Gastrocnemius medialis (tissue), 4 donors: ENCODE data around the gene CACNA2D3. TPM values are rescaled to one million over a fixed set of nuclear protein-coding genes. Genes with fewer than 3 reads are reported as not detected.

Source experiments
- ATAC-seq, 2 donors: fragments of 150-250 bp; one replicate each; pipeline ENCODE4 v1.9.1; 2016
- DNase-seq, 2 donors: peaks; one replicate each; pipeline ENCODE4 v3.0.0-alpha.2; 2019
- H3K27ac ChIP-seq, 4 donors: fragments of 200-600 bp; sonication (generic); 1 replicate in 1 of 4; 2 replicates in 3 of 4; pipeline ENCODE4 v1.5.1; 2016 to 2018; ENCODE audit warnings: mild to moderate bottlenecking in 2 of 4, moderate library complexity in 1 of 4
- H3K27me3 ChIP-seq, 3 donors: fragments of 200-600 bp; sonication (generic) in 2 of 3; 1 replicate in 1 of 3; 2 replicates in 2 of 3; pipeline versions ENCODE4 v1.5.1 to v1.6.0; 2016 to 2019; ENCODE audit warnings: mild to moderate bottlenecking in 1 of 3, moderate library complexity in 1 of 3
- H3K36me3 ChIP-seq, 2 donors: fragments of 200-600 bp; sonication (generic) in 1 of 2; one replicate each; pipeline ENCODE4 v1.5.1; 2017 to 2018
- H3K4me1 ChIP-seq, 2 donors: fragments of 200-600 bp; sonication (generic) in 1 of 2; one replicate each; pipeline ENCODE4 v1.5.1; 2016 to 2017; ENCODE audit warnings: mild to moderate bottlenecking in 2 of 2
- H3K4me3 ChIP-seq, 4 donors: fragments of 200-600 bp; sonication (generic) in 3 of 4; 1 replicate in 1 of 4; 2 replicates in 3 of 4; pipeline ENCODE4 v1.5.1; 2016 to 2019; ENCODE audit warnings: mild to moderate bottlenecking in 2 of 4
- H3K9me3 ChIP-seq, 3 donors: fragments of 200-600 bp; sonication (generic) in 2 of 3; 1 replicate in 1 of 3; 2 replicates in 2 of 3; pipeline ENCODE4 v1.5.1; 2016 to 2019
- POLR2A ChIP-seq, 2 donors: fragments of 450-650 bp; IDR thresholded peaks; one replicate each; pipeline ENCODE4 v1.6.1; 2017; ENCODE audit warnings: antibody characterized with exemption in 2 of 2, mild to moderate bottlenecking in 2 of 2, moderate library complexity in 2 of 2
- in situ Hi-C, 4 donors: fragments of 200-750 bp; cut with MboI; loops; one replicate each; pipeline versions ENCODE4 v1.15.0 to v1.8.0; 2017; ENCODE audit warnings: low sequenced_read_pairs in 4 of 4
- intact Hi-C: fragments of 100-400 bp; cut with DNase I; formaldehyde crosslinking; loops from one replicate; pipeline ENCODE4 v1.15.1; 2023; ENCODE audit warnings: low total_unique reads
- total RNA-seq, 4 donors: library from RNA; depleted of rRNA; stranded (reverse); fragments of >200 nt; gene quantifications; one replicate each; pipeline versions ENCODE4 v1.1.0 to v1.2.3, GENCODE V29; 2016
- TF ChIP-seq, protein P1 (sequence below), 5 experiments: fragments of 450-650 bp in 3 of 5; fragments of 200-600 bp in 2 of 5; sonication (generic) in 2 of 5; IDR thresholded peaks in 4 of 5; conservative IDR thresholded peaks in 1 of 5; 1 replicate in 4 of 5; 2 replicates in 1 of 5; pipeline ENCODE4 v1.5.1; 2016 to 2019; ENCODE audit warnings: antibody characterized with exemption in 5 of 5, mild to moderate bottlenecking in 3 of 5, moderate library complexity in 3 of 5

The CACNA2D3 gene
- total RNA-seq, 4 donors from 2014 or later = 4.7 to 14.4 (median 7.1) TPM

DNA sequence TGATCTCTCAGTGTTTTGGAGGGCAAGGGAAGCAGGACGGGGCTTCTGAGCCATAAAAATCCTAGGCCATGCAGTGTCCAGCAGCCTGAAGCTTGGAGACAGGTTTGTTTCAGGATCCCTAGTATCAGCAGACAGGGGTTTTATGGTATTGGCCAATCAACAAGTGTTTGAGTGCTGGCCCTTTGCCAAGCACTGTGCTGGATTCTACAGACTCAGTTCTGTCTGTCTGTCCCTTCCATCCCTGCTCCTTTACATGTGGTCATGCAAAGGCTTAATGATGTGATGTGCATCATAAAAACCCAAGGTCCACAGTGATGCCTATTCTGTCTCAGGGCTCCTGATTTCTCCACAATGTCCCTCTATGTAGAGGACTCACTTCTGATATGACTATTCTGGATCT is 621.4 kb downstream of the CACNA2D3 start:
- no peak overlapping the region for H3K27ac ChIP-seq
- ATAC-seq (no peak), DNase-seq (no peak)
- in situ Hi-C loops (no loop called here), intact Hi-C loops (no loop called here)
- H3K36me3 ChIP-seq = no peaks in the 10 kb centered on the region
- no peaks in the 10 kb centered on the region for H3K4me1 ChIP-seq
- no peaks in the 10 kb centered on the region for H3K27me3 ChIP-seq
- no peak overlapping the region for H3K4me3 ChIP-seq
- TF ChIP-seq POLR2A (IDR thresholded peaks at IDR 0.05) = no peak
- TF ChIP-seq, protein P1, sequence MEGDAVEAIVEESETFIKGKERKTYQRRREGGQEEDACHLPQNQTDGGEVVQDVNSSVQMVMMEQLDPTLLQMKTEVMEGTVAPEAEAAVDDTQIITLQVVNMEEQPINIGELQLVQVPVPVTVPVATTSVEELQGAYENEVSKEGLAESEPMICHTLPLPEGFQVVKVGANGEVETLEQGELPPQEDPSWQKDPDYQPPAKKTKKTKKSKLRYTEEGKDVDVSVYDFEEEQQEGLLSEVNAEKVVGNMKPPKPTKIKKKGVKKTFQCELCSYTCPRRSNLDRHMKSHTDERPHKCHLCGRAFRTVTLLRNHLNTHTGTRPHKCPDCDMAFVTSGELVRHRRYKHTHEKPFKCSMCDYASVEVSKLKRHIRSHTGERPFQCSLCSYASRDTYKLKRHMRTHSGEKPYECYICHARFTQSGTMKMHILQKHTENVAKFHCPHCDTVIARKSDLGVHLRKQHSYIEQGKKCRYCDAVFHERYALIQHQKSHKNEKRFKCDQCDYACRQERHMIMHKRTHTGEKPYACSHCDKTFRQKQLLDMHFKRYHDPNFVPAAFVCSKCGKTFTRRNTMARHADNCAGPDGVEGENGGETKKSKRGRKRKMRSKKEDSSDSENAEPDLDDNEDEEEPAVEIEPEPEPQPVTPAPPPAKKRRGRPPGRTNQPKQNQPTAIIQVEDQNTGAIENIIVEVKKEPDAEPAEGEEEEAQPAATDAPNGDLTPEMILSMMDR (IDR thresholded peaks at IDR 0.05 in 4 of 5, conservative IDR thresholded peaks at IDR 0.05 in 1 of 5) = no peak
- H3K9me3 ChIP-seq = no peaks in the 10 kb centered on the region

DNA sequence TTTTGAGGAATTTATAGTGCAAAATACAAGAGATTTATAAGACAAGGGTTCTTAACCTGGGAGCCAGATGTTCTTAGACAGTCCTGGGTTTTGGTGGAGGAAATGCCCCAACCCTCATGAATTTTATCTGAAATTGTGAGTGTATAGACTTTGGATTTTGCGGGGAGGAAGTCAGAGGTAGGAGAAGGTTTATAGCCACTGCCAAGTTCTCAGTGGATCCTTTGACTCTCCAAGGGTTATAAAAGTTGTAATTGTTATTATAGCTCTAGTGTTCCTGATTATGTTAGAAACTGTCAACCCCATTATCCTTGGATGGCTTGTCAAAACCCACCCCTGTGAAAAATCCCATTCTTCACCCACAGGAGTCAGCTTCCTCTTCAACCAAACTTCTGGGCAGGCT is 621.9 kb downstream of the CACNA2D3 start:
- Histone ChIP-seq H3K27ac (no peak overlapping the region), H3K4me1 (no peaks in the 10 kb centered on the region), H3K4me3 (no peak overlapping the region), H3K27me3 (no peaks in the 10 kb centered on the region), H3K9me3 (no peaks in the 10 kb centered on the region), H3K36me3 (no peaks in the 10 kb centered on the region)
- no peak for ATAC-seq
- no peak for DNase-seq
- in situ Hi-C loops = no loop called here
- intact Hi-C loops = no loop called here
- TF ChIP-seq POLR2A (IDR thresholded peaks at IDR 0.05) = no peak
- TF ChIP-seq, protein P1 (IDR thresholded peaks at IDR 0.05 in 4 of 5, conservative IDR thresholded peaks at IDR 0.05 in 1 of 5) = no peak

DNA sequence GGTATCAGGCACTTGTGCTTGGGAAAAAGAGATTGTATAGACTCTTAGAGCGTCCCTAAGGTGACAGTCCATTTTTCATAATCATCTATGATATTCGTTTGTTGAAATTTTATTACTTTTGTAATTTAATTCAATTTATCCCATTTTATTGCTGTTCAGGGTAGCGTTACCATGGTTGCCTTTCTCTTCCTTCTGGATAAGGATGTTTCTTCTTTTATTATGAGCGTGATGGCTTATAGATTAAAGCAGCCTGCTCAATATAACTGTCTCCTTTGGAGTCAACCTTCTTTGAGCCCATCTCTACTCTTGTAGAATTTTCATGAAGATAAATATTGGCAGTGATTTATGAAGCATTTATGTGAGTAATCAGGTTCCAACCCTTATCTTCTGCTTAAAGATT is 623.5 kb downstream of the CACNA2D3 start:
- Histone ChIP-seq H3K36me3 (no peaks in the 10 kb centered on the region), H3K4me3 (no peak overlapping the region), H3K9me3 (no peaks in the 10 kb centered on the region), H3K4me1 (no peaks in the 10 kb centered on the region), H3K27ac (no peak overlapping the region), H3K27me3 (no peaks in the 10 kb centered on the region)
- no peak for DNase-seq
- in situ Hi-C loops (no loop called here), intact Hi-C loops (no loop called here)
- no peak for ATAC-seq
- TF ChIP-seq, protein P1 (IDR thresholded peaks at IDR 0.05 in 4 of 5, conservative IDR thresholded peaks at IDR 0.05 in 1 of 5) = no peak
- no peak for TF ChIP-seq POLR2A (IDR thresholded peaks at IDR 0.05)

DNA sequence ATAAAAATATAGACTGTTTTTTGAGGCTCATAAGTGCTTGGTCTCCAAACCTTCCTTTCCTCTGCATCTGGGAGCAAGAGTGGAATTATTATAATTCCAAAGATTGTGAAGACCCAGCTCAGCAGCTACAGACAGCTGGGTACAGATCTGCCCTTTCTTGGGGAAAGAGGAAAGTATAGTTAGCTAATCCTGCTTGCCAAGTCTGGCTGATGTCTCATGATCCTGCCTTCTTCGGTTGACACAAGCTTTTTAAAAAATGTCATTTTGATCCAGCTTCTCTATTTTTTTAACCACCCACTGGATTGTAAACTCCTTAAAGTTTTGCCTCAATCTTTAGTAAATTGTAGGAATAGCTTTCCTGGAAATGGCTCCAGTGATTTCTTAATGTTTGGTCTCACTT is 624.4 kb downstream of the CACNA2D3 start:
- Histone ChIP-seq H3K9me3 (no peaks in the 10 kb centered on the region), H3K27ac (no peak overlapping the region), H3K4me1 (no peaks in the 10 kb centered on the region), H3K27me3 (no peaks in the 10 kb centered on the region), H3K36me3 (no peaks in the 10 kb centered on the region), H3K4me3 (no peak overlapping the region)
- in situ Hi-C loops (no loop called here), intact Hi-C loops (no loop called here)
- DNase-seq (no peak), ATAC-seq (no peak)
- TF ChIP-seq, protein P1 (IDR thresholded peaks at IDR 0.05 in 4 of 5, conservative IDR thresholded peaks at IDR 0.05 in 1 of 5) = no peak
- TF ChIP-seq POLR2A (IDR thresholded peaks at IDR 0.05) = no peak

DNA sequence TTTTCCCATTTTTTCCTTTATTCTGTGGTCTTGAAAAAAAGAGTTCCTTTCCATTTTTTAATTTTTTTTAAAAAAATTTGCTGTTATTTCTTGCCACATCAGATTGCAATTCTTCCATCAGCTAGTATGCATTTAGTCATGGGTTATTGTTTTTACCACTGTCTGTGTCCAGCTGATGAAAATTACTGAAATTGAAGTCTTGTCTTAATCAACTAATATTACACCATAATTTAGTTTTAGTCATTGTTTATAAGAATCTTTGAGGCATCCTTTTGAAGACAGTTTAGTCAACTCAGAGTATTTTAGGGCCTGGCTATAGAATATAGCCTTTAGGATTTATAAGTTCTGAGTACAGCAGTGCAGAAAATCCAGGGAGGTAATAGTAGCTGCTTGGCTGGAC is 633.4 kb downstream of the CACNA2D3 start:
- no peaks in the 10 kb centered on the region for H3K27me3 ChIP-seq
- no peak for DNase-seq
- no peak for ATAC-seq
- intact Hi-C loops = no loop called here
- no peaks in the 10 kb centered on the region for H3K36me3 ChIP-seq
- H3K4me3 ChIP-seq = no peak overlapping the region
- H3K27ac ChIP-seq = no peak overlapping the region
- H3K9me3 ChIP-seq = no peaks in the 10 kb centered on the region
- no peak for TF ChIP-seq POLR2A (IDR thresholded peaks at IDR 0.05)
- TF ChIP-seq, protein P1 (IDR thresholded peaks at IDR 0.05 in 4 of 5, conservative IDR thresholded peaks at IDR 0.05 in 1 of 5) = no peak
- no peaks in the 10 kb centered on the region for H3K4me1 ChIP-seq
- in situ Hi-C loops = no loop called here
